Measurements from ENCODE around the gene KCNAB2. TPM values are rescaled to one million over a fixed set of nuclear protein-coding genes. Genes with fewer than 3 reads are reported as not detected.
A peak's percentile ranks its signal among the peaks of the same experiment; 100 is the strongest.

KCNAB2 gene
- total RNA-seq, 1 donor from 2014 or later: 21.0 TPM

DNA sequence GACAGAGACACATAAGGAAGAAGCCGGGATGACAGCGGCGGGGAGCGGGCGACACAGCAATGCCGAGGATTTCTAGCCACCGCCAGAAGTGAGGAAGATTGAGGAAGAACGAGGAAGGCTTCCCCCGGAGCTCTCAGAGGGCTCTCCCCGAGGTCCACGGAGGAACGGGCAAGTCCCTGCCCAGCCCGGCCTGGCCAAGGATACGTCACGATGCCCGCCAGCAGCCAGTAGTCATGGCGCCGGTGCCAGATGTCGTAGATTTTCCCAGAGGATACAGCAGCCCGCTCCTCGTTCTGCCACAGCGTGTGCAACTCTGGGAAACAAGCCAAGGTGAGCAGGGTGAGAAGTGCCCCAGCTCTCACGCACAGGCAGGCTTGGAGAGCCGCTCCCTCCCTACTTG is 65.9 kb downstream of the KCNAB2 start:
- intact Hi-C loops (cut with DNase I): no loop called here

DNA sequence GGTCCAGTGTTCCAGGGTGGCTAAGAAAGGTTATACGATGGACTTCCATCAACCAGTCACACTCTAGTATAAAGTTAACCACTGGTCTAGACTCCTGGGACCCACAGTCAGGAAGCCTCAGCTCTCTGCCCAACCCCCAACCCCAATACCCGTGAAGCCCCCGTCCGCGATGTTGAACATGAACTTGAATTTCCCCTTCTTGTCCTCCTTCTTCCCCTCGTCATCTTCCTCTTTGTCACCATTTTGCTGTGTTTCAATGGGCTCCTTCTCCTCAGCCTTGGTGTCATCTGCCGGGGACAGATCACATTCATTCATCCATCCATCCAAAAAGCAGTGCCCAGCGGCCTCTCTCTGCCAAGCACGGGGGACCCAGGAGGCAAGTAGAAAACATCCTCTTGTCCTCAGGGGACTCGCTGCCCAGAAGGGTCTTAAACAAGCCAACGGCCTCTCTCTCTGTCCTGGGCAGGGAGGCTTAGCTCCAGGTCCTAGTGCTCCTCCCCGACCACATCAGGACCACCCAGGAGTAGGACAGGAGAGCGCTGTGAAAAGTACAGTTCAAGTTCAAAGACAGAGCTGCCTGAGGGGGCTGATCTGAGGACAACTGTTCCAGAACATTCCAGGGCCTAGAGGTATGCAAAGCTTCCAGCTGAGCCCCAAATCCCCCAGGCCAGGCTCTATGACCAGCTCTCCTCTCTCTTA is 66.5 kb downstream of the KCNAB2 start:
- ATAC-seq: no peak
- intact Hi-C loops (cut with DNase I): no loop called here
- DNase-seq (ENCODE audit: missing footprints): peak; percentile 11

More for the DNA sequence above, 65.9 kb downstream of the KCNAB2 start:
- DNase-seq (ENCODE audit: missing footprints) (peak; percentile 50), ATAC-seq (no peak)

DNA sequence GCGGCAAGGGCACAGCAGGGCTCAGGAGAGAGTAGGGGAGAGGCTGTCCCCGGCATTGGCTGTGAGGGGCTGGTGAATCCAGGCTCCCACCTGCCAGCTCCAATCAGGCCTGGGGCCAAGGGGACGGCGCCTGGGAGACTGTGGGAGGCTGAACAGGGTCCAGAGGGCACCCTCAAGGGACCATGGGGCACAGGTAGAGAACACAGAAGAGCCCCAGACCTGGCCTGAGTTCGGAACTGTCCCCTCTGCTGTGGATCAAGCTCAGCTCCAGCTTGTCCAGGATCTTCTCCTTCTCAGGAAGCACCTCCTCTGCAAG is 67.0 kb downstream of the KCNAB2 start:
- intact Hi-C loops (cut with DNase I): no loop called here
- DNase-seq (ENCODE audit: missing footprints) (peak; percentile 23), ATAC-seq (no peak)

DNA sequence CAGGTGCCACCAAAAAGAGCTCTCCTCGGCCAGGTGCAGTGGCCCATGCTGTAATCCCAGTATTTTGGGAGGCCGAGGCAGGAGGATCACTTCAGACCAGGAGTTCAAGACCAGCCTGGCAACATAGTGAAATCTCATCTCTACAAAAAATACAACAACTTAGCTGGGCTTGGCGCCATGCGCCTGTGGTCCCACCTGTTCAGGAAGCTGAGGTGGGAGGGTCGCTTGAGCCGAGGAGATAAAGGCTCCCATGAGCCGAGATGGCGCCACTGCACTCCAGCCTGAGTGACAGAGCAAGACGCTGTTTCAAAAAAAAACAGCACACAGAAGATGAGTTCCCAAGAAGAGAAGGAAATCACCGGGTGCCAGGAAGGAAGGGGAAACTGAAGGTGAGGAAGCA is 67.4 kb downstream of the KCNAB2 start:
- DNase-seq (ENCODE audit: missing footprints): peak; percentile 43
- intact Hi-C loops (cut with DNase I): no loop called here
- no peak for ATAC-seq

DNA sequence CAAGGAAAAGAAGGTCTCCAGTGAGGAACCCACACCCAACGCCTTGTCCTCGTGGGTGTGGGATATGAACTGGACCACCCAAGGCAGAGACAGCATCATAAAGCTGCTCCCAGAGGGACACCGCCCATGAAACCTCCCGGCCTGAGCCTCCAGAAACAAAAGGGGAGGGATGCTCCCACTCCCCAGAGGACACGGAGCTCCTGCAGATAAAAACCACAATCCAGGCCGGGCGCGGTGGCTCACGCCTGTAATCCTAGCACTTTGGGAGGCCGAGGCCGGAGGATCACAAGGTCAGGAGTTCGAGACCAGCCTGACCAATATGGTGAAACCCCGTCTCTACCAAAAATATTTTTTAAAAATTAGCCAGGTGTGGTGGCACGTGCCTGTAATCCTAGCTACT is 68.1 kb downstream of the KCNAB2 start:
- intact Hi-C loops (cut with DNase I): no loop called here
- ATAC-seq (no peak), DNase-seq (ENCODE audit: missing footprints) (peak; percentile 62)

DNA sequence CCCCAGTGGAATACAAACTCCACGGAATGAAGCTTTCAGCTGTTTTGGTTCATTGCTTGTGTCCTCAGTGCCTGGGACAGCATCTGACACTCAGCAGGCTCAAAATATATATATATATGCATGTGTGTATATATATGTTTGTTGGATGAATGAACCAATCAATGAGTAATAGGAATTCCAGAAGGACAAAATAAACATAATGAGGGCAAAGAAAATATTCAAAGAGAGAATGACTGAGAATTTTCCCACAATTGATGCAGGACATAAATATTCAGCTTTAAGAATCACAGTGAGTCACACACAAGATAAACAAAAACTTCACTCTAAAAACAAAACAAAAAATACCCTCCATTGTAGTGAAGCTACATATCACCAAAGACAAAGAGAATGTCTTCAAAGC is 70.4 kb downstream of the KCNAB2 start:
- intact Hi-C loops (cut with DNase I): no loop called here
- no peak for DNase-seq (ENCODE audit: missing footprints)
- no peak for ATAC-seq

DNA sequence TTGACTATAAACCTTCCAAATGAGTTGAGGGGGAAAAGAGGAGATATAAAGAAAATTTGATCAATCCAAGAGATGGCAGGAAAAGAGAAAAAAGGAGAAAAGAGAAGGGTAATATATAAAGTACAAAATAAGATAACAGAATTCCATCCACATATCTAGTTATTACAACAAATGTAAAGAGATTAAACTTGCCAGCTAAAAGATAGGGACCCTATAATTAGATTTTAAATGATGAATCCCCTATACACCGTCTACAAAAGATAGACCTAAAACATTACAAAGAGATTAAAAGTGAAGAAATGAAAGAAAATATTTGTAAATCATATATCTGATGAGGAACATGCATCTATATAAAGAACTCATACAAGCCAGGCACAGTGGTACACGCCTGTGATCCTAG is 71.4 kb downstream of the KCNAB2 start:
- ATAC-seq: no peak
- no peak for DNase-seq (ENCODE audit: missing footprints)
- intact Hi-C loops (cut with DNase I): no loop called here

DNA sequence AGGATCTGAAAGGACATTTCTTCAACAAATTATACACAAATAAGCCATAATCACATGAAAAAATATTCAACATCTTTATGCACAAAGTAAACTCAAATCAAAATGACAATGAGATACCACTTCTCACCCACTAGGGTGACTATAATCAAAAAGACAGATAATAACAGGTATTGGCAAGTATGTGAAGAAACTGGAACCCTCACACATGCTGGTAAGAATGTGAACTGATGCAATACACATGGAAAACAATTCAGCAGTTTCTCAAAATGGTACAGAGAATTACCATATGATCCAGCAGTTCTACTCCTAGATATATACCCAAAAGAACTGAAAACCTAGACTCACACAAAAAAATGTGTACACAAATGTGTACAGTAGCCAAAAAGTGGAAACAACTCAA is 71.9 kb downstream of the KCNAB2 start:
- ATAC-seq: no peak
- intact Hi-C loops (cut with DNase I): no loop called here

DNA sequence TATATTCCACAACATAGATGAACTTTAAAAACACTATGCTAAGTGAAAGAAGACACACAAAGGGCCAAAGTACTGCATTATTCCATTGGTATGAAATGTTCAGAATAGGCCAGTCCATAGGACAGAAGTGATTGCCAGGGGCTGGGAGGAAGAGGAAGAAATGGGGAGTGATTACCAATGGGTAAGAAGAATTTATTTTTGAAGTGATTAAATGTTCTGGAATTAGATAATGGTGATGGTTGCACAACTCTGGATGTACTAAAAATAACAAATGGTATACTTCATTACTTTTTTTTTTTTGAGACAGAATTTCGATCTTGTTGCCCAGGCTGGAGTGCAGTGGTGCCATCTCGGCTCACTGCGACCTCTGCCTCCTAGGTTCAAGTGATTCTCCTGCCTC is 72.7 kb downstream of the KCNAB2 start:
- intact Hi-C loops (cut with DNase I): no loop called here
- no peak for ATAC-seq
- DNase-seq (ENCODE audit: missing footprints): no peak

More for the DNA sequence above, 71.9 kb downstream of the KCNAB2 start:
- DNase-seq (ENCODE audit: missing footprints): no peak

DNA sequence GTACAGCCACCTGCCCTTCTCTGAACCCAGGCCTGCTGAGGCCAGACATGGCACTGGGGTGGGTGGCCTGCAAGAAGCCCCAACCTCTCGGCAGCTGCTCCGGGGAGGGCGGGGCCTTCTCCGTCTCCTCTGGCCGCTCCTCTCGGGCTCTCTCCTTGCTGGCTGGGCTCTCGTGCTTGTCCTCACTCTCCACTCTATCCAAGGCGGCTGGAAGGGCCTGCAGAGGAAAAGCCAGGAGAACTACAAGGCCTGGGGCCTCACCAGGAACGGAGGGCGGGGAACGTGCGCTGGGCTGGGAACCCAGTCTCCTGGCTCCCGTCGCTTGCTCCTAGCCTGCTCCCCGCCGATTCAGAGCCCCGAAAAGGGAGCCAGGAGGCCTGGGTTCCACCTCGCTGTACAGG is 75.3 kb downstream of the KCNAB2 start:
- ATAC-seq (no peak), DNase-seq (ENCODE audit: missing footprints) (no peak)
- intact Hi-C loops (cut with DNase I): no loop called here

DNA sequence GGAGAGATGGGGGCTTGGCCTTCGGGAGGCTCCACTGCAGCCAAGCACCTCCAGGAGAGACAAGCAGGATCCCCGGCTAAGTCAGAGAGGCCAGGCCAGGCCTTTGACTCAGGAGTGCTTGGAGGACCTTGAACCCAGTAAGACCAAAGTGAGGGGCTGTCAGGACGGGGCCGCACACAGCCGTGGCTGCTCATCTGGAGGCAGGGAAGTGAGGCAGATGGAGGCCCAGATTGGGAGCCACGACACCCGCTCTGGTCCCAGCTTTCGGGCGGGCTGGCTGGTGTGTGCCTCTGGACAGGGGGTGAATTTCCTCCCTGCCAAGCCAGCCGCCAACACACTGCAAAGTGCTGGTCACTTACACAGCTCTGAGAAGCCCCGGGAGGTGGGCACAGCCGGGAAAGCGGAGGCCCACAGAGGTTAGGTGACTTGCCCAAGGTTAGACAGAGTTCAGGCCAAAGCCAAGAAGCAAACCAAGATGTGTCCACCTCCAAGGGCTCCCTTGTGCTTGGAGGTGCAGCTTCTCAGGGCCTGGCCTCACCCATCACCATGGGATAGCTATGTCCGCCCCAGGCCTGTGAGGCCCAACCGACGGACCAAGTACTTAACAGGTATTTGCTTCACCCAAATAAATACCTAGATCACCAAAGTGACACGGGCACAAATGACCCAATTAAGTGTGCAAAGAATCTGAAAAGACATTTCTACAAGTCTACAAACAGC is 76.1 kb downstream of the KCNAB2 start:
- intact Hi-C loops (cut with DNase I): no loop called here
- DNase-seq (ENCODE audit: missing footprints) (no peak), ATAC-seq (no peak)

DNA sequence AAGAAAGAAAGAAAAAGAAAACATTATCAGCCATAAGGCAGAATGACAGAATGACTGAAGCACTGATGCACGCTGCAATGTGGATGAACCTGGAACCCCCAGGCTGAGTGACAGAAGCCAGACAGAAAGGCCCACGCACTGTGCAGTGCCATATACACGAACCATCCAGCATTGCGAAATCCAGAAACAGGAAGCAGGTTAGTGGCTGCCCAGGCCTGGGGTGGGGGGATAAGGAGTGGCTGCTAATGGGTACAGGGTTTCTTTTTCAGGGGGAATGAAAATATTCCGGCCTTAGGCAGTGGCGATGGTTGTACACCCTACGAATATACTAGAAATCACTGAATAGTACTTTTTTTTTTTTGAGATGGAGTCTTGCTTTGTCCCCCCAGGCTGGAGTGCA is 77.4 kb downstream of the KCNAB2 start:
- DNase-seq (ENCODE audit: missing footprints) (no peak), ATAC-seq (no peak)
- intact Hi-C loops (cut with DNase I): no loop called here

DNA sequence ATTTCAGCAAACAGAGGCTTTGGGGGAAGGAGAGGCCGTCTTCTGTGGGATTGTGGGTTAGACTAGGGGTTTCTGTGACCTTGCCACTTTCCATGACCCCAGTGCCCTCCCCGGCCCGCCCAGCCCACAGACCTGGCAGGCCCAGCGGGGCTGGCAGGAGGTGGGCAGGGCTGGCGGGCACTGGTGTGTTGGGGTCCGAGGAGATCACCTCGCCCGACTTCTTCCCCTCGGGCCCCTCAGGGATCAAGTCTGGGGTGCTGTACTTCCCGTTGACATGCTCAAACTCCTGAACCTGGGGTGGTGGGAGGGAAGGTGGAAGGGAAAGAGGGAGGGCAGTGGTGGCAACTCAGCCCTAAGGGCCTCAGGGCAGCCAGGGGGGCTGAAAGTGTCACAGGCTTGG is 78.1 kb downstream of the KCNAB2 start:
- intact Hi-C loops (cut with DNase I): no loop called here
- ATAC-seq: no peak
- no peak for DNase-seq (ENCODE audit: missing footprints)

DNA sequence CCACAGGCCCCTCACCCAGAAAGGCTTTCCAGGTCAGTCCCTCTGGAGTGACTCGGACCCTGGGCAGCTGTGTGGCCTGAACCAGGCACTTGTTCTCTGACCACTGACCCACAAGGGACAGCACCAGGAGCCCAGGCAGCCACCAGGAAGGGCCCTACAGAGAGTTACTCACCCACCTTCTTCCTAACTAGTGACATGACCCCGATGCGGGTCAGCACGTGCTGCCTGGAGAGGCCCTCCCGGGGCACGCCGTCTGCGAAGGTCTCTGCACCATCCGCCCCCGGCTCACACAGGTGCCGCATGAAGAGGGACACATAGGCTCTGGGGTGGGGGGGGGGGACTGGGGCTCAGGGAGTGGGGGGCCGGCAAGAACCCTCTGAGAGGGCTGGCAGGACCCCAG is 78.7 kb downstream of the KCNAB2 start:
- no peak for DNase-seq (ENCODE audit: missing footprints)
- ATAC-seq: no peak
- intact Hi-C loops (cut with DNase I): no loop called here

DNA sequence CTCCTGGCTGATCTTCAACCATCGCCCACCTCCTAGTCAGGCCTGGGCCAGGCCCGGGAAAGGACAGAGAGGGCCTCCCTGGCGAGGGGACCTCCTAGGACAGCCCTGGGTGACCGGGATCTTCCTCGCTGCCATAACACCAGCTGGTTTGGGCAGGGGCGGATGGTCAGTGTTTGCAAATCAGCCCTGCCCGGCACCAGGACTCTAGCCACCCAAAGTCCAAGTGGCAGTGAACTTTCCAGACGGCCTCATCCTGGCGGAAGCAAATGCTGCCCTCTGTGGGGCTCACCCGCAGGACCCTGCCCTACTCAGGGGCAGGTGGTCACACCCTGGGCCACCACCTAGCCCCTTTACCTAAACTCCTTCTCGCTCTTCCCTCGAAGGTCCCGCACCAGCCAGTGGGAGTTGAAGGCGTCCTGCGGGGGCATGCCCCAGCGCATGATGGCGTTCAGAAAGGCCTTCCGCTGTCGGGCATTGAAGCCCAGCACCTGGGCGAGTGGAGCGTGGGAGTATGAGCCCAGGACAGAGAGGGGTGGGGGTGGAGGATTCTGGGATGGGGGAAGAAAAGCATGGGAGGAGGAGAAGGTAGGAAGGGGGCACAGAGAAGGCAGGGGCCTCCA is 79.2 kb downstream of the KCNAB2 start:
- ATAC-seq: no peak
- no peak for DNase-seq (ENCODE audit: missing footprints)
- intact Hi-C loops (cut with DNase I): no loop called here

DNA sequence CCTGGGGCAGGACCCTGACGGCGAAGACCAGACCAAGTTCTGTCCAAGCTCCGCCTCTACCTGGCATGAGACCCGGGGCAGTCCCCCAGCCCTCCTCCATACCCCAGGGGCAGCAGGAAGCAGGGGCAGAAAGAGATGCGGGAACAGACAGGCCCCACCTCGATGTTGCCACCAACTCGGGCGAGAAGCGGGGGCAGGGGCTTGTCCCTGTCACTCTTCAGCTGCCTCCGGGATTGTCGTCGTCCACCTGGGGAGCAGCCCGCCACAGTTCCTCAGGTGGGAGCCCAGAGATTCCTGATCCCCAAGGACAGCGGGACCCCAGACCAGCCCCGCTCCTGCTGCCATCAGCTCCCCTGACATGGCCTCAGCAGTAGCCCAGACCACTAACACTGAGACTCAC is 79.7 kb downstream of the KCNAB2 start:
- DNase-seq (ENCODE audit: missing footprints) (no peak), ATAC-seq (no peak)
- intact Hi-C loops (cut with DNase I): no loop called here

DNA sequence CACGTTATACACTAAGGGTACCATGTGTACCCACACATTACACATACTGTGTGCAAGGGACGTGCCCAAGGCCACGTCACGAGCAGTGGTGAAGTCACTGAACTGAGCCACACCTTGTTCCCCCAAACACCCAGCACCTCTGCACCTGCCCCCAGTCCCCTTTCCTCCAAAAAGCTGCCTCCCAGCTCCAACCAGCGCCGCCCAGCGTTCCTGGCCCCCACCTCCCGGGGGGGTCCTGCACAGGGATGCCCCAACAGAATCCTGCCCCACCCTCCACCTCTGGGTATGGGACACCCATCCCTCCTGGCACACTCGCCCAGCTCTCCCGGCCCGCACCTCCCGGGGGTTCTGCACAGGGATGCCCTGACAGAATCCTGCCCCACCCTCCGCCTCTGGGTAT is 80.3 kb downstream of the KCNAB2 start:
- no peak for DNase-seq (ENCODE audit: missing footprints)

DNA sequence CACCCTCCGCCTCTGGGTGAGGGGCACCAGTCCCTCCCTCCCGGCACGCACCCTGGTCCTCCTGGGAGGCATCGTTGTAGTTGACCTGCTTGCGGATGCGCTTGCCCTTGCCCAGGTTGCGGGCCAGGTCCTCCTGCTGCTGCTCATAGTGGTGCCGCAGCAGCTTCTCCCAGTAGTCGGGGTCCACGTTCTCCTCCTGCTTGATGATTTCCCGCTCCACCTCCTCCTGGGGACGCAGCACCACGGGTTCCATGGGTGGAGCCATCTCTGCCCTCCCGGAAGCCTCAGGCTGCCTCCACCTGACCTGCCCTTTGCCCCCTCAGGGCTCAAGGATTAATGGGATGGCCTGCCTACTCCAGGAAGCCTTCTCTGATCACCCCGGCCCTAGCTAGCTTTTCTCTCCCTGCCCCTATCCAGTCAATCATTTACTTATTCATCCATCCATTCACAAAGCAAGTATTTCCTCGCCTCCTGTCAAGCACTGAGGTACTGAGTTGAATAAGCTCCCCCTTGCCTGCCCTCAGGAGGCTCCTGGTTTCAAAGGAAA is 80.9 kb downstream of the KCNAB2 start:
- ATAC-seq (no peak), DNase-seq (ENCODE audit: missing footprints) (no peak)
- intact Hi-C loops (cut with DNase I): no loop called here

More for the DNA sequence above, 80.3 kb downstream of the KCNAB2 start:
- intact Hi-C loops (cut with DNase I): no loop called here
- ATAC-seq: no peak

DNA sequence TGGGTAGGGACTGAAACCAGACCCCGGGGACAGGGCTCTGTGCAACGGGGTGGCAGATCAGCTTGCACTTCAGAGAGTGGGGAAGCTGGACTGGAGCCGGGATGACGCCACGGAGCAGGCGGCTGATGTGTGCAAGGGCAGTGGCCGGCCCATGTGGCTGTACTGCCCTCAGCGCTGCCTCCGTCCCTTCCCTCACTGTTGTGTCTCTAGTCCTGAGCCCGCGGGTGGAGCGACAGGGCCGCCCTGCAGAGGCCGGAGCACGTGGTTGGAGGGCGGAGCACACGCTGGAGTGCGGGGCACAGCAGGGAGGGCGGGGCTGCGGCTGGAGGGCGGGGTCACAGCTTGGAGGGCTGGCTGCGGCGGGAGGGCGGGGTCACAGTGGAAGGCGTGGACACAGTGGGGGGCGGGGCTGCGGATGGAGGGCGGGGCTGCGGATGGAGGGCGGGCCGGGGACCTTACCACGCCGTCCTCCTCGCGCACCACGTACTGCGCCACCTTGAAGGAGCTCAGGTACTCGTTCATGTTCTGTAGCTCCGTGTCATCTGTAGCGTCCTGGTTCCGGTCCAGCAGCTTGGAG is 82.0 kb downstream of the KCNAB2 start:
- peak; percentile 75 for ATAC-seq
- DNase-seq (ENCODE audit: missing footprints): peak; percentile 90
- intact Hi-C loops (cut with DNase I): no loop called here

All from Right ventricle myocardium inferior (tissue), 1 donor.